ENCODE data around the gene PTPRC.
A peak's percentile ranks its signal among the peaks of the same experiment; 100 is the strongest.

PTPRC gene

DNA sequence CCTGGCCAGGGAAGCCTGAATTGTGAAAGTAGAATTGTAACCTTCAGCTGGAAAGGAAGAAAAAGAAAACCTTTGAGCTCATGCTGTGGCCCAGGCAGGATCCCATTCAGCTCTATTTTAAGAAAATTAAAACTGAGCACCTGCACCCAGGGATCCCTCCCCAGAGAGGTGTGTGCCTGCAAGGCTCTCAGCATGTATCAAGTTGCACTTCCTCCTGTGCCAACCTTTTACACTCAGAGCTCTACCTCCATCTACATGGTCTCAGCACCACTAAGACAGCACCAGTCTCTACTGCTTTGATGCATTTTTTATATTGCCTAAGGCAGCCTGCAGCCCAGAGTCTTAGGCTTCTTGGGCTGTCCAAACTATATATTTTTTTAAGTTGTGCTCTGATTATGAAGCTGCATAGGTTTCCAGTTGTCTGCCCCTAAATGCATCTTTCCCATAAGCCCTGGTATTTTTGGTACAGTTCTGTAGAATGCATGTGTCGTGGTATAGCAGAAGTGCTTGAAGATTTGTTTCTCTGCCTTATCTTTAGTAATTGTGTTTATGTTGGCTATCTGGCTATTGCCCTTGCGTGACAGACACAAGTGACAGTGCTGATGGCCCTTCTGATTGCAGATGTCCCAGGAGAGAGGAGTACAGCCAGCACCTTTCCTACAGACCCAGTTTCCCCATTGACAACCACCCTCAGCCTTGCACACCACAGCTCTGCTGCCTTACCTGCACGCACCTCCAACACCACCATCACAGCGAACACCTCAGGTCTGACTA, 63.1 kb downstream of the PTPRC start:
- DNase-seq (ENCODE audit: low spot score), result no peak

DNA sequence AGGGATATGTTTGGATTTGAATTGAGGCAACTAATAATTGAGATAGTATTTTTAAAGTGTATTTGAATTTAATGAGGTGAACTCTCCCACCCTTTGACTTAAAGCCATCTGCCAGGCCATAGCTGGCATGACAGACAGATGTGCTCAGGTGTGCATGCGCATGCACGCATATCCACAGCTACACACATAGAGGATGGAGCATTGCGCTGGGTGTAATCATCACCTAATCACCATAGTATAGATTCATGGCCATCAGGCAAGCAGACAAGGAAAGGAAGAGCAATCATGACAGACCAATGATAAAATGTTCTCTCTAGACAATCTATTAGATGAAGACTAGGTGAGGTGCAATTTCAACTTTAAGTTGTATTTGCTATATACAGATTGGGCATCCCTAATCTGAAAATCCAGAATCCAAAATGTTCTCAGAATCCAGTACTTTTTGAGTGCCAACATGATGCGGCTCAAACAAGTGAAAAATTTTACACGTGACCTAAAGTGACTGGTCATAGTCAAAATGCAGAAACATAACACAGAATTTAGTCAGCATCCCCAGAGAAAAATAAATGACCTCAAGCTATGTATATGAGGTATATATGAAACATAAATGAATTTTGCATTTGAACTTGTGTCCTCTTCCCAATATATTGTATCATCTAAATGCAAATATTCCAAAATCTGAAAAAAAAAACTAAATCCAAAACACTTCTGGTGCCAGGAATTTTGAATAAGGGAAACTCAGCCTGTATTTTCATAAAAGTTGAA, 70.1 kb downstream of the PTPRC start:
- no peak for DNase-seq (ENCODE audit: low spot score)

DNA sequence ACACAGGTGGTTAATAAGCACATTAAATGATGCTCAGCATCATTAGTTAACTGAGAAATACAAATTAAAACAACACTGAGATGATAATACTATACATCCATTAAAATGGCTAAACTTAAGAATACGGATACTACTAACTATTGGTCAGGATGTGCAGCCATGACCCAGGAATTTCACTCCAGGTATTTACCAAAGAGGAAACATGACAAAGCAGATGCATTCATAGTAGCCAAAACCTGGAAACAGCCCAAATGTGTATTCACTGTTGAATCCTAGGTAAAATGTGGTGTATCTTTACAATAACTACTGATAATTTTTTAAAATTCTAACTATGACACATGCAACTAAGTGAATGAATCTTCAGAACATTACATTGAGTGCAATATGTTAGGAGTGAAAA, 73.0 kb downstream of the PTPRC start:
- DNase-seq (ENCODE audit: low spot score), result no peak

DNA sequence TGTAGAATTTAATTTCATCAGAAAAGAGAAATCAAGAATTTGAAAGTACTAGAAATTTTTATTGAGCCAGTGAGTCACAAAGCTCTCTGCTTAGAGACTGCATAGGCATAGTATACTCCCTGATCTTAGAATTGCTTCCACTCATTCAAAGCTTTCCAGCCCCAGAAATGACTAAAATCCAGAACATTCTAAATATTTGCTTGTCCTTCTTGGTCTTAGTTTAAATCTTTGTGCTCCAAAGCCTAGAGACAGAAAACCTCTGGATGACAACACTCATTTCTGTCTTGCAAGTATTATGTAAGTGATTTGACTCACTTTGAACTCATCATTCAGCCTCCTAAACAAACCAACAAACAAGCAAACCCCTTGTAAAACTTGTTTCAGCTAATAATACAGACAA, 74.2 kb downstream of the PTPRC start:
- peak; percentile 44 for DNase-seq (ENCODE audit: low spot score)

DNA sequence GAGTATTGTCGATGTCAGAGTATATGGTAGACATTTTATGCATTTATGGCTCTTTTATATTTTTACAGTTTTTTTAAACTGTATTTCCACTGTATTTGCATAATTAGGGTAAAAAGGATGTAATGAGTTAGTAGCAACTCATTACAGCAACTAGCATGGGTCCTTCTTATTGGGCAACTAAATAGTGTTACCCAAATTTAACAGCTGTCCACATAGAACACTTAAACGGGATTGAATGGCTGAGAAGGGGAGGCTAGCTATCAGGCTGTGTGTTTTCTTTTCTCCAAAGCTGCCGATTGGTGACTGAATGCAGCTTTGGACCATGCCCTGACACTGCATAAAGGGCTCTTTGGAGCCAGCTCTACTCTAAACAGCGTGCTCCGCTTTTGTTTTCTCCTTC, 75.4 kb downstream of the PTPRC start:
- no peak for DNase-seq (ENCODE audit: low spot score)

DNA sequence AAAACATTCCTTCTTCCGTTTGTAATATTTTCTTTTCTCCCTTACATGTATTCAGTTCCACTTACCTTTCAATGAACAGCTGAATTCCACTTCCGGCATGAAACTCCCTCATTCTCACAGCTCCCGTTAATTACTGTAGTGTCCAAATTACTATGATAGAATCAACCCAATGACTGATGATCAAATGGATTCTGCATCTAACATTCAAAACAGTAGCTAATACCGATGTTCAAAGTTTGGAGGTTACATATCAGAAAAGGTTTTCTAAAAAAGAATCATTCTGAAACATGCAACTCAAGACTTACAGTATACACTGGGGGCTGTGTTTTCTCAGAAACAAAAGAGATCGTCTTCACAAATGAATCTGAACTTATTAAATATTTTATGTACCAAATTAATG, 77.2 kb downstream of the PTPRC start:
- DNase-seq (ENCODE audit: low spot score), result no peak

DNA sequence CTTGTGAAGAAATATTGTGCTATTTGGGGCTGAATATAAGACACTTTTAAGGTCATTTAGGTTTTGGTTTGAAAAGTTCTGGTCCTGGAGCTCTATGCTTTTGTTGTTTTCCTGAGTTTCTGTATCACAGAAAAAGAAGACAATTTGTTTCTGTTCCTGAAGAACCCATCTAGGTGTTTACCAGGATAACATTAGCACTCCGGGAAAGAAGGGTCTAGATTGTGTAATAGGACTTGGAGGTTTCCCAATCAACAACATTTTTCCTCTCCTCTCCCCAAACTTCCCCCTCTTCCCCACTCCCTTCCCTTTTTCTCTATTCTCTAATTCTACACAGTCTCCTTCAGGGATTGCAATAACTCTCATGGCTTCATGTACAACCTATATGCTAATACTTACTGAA, 78.7 kb downstream of the PTPRC start:
- no peak for DNase-seq (ENCODE audit: low spot score)

DNA sequence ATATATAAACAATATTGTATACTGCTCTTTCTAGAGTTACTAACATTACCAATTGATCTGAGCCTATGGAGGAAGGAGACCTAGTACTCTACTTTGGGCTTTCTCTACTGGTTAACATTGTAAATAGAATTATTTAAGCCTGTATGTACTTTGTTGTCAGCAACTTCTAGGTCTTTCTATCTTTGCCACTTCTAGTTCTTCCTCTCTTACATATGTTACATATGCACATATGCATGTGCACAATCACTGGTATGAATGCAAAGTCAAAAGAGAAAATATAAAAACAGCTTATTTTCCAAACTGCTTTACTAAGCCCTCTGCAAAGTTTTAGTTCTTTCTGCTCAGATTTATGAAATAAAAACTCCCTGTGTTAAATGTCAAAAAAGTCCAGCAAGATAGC, 84.3 kb downstream of the PTPRC start:
- DNase-seq (ENCODE audit: low spot score), result no peak

DNA sequence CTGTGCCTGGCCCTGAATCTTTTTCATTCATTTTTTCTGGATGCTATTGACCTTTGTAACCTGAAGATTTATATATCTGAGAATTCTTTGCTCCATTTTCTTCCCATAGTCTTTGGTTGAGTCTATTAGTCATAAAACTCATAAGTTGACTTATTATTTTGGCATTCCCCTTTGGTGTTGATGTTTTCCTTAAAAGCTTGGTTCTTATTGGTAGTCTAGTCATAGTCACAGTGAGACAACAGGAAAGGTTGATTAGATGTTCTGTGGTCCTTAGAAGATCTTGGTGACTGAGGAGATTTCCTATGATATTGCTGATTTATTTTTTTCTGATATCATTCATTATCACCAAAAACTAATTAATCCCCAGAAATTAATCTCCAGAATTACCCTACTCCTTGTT, 86.2 kb downstream of the PTPRC start:
- DNase-seq (ENCODE audit: low spot score), result no peak

DNA sequence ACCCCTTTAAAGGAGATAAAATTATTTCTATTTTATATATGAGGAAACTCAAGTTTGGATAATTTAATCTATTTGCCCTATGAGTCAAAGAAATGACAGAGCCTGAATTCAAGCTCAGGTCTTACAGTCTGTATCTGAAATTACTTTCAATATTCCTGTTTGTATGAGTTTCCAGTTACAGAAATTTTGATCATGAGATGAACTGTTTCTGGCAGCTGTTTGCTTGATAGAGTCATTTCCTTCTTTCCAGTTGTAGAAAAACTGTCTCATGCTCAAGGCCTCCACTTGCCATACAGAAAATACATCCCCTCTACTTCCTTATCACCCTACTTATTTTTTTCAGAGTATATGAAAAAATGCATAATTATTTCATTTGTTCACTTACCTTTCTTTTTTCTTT, 87.6 kb downstream of the PTPRC start:
- peak; percentile 46 for DNase-seq (ENCODE audit: low spot score)

DNA sequence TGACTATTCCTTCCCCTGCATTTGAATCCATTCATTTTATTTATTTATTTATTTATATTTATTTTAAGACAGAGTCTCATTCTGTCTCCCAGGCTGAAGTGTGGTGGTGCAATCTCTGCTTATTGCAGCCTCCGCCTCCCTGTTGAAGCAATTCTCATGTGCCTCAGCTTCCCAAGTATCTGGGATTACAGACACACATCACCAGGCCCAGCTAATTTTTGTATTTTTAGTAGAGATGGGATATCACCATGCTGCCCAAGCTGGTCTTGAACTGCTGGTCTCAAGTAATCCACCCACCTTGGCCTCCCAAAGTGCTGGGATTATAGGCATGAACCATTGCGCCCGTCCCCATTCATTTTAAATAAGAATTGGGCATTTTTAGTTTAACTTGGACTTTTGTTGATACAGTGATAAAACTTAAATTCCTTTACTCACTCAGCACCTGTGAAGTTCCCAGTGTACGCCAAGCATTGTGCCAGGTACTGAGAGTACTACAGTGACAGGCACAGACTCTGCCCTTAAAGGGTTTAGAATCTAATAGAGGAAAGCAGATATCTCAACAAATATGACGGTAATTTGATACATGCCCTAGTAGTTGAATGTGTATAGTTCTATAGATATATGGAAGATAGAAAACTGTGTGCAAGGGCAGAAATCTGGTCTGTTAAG, 90.5 kb downstream of the PTPRC start:
- DNase-seq (ENCODE audit: low spot score), result no peak

DNA sequence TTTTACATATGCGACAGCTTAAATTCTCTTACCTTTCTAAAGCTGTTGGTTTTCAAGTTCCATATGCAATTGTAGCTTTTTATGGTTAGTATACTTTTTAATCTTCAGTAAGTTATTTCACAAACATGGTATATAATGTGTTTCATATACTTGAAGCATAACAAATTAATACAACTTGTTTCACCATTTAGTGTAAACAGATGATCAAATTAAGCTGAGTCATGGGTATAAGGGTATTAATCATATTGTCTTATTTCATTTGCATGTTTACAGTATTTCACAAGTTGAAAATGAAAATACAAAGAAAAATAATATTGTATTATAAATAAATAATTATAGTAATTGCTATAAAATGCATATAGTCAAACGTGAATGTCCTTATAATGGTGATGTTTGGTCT, 92.1 kb downstream of the PTPRC start:
- no peak for DNase-seq (ENCODE audit: low spot score)

DNA sequence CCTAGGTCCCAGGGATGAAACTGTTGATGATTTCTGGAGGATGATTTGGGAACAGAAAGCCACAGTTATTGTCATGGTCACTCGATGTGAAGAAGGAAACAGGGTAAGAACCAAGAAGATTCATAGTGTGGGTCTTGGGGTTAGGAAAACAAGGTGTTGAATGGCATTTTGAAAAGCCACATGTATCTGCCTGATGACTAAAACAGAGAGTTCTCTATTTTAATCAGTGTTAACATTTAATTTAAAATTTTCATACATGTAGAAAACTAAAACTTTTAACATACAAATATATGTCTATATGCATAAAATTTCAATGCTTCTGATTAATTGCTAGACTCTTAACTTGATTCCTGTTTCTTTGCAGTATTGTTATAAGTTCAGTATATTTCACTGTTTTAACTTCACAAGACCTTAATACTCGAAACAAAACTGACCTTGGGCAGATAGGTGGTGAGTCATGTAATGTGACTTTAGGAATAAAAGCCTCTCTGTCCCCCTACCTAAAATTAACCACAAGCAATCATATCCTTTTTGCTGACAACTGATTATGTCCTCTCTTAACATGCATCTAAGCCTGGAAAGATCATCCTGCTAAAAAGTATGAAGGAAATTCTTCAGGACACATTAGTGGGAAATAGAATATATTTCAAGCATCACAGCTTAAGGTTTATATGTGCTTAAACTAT, 95.6 kb downstream of the PTPRC start:
- DNase-seq (ENCODE audit: low spot score), result no peak

DNA sequence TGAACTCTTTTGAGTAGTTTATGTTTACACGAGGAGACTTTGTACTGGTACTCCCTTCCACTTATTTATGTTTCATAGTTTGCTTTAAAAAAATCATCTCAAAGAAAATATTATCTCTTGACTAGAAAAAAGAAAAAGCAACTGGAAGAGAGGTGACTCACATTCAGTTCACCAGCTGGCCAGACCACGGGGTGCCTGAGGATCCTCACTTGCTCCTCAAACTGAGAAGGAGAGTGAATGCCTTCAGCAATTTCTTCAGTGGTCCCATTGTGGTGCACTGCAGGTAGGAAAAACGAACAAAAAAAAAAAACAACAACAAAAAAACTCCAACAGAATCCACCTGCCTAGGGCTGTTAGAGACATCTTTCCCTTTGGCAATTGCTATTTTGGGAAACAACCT, 102.9 kb downstream of the PTPRC start:
- DNase-seq (ENCODE audit: low spot score), result peak; percentile 22

DNA sequence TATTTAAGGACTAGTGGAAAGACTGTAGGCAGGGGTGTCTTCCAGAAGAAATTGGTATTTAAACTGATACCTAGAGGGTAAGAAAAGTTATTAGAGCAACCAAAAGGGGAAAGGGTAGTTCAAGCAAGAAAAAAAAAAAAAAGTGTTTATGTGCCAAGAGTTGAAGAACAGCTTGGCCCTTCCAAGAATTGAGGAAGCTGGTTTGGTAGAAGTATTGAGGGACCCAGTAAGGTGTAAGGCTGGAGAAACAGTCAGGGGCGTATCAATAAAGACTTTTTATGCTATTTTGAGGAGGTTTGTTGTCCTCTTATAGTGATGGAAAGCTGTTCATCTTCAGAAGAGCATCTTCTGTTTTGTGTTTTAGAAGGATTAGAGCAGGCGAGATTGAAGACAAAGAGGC, 108.3 kb downstream of the PTPRC start:
- no peak for DNase-seq (ENCODE audit: low spot score)

DNA sequence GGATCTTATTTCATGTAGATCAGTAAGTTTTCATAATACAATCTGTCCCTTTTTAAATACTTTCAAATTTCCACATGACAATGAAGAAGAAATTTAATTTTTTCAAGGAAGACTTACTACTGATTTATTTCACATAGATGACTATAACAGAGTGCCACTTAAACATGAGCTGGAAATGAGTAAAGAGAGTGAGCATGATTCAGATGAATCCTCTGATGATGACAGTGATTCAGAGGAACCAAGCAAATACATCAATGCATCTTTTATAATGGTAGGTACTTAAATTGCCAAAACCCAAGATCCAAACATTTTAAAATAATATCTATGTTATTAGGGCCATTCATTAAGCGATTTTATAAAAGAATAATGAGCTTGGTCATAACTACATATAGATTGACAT, 110.4 kb downstream of the PTPRC start:
- DNase-seq (ENCODE audit: low spot score), result no peak

DNA sequence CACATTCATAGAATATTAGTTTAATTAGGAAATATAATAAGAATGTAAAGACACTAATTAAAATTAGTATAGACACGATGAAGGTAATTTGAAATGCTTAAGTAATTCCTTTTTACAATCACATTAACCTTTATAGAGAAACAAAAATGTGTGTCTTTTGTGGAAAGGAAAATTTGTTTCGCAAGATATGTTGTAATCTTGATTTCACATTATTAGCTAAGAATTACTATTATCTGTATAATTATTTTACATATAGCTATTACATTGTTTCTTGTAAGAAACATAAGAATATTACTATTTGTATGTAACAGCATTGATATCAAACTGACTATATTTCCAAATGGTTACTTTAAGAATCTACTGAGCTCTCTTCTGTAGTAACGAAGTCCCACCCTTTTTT, 111.2 kb downstream of the PTPRC start:
- no peak for DNase-seq (ENCODE audit: low spot score)

DNA sequence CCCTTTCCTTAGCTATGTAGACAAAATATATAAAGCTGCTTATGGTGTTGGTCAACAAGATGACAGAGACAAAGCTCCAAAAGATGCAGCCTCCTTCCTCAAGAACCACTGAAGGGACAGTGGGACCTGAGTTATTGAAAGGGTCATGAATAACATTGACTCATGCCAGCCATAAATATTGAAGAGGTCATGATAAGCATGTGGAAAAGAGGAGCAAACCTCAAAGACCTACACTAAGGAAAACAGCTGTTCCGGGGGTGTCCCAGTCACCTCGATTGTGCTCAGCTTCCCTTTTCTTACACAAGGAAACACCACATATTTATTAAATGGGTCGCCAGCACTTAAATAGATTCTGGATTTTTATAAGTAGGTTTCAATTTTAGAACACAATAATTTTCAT, 112.9 kb downstream of the PTPRC start:
- DNase-seq (ENCODE audit: low spot score), result no peak

DNA sequence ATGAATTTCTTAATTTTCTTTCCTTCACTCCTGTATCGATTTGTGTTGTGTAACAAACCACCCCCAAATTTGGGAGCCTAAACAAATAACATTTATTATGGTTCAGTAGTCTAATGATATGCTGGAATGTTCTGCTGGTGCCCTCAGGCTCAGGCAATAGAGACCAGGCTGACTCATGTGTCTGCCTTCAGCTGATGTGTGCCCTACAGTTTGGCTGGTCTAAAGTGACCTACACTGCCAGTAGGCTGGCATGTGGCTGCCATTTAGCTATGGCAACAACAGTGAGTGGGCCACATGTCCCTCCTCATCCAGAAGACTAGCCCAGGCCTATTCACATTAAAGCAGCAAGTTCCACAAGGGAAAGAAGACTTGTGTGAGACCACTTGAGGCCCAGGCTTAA, 115.8 kb downstream of the PTPRC start:
- DNase-seq (ENCODE audit: low spot score), result no peak

DNA sequence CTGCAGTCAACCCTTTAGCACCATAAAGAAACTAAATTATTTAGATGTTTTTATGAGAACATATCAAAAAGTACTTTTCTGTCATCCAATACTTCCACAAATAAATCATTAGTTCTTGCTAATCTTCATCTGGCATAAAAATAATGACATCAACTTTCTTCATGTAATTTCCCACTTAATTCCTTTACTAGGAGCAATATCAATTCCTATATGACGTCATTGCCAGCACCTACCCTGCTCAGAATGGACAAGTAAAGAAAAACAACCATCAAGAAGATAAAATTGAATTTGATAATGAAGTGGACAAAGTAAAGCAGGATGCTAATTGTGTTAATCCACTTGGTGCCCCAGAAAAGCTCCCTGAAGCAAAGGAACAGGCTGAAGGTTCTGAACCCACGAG, 116.9 kb downstream of the PTPRC start:
- no peak for DNase-seq (ENCODE audit: low spot score)

DNA sequence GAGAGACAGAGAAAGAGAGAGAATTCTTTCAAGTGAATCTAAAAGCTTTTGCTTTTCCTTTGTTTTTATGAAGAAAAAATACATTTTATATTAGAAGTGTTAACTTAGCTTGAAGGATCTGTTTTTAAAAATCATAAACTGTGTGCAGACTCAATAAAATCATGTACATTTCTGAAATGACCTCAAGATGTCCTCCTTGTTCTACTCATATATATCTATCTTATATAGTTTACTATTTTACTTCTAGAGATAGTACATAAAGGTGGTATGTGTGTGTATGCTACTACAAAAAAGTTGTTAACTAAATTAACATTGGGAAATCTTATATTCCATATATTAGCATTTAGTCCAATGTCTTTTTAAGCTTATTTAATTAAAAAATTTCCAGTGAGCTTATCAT, 117.6 kb downstream of the PTPRC start:
- DNase-seq (ENCODE audit: low spot score), result no peak

DNA sequence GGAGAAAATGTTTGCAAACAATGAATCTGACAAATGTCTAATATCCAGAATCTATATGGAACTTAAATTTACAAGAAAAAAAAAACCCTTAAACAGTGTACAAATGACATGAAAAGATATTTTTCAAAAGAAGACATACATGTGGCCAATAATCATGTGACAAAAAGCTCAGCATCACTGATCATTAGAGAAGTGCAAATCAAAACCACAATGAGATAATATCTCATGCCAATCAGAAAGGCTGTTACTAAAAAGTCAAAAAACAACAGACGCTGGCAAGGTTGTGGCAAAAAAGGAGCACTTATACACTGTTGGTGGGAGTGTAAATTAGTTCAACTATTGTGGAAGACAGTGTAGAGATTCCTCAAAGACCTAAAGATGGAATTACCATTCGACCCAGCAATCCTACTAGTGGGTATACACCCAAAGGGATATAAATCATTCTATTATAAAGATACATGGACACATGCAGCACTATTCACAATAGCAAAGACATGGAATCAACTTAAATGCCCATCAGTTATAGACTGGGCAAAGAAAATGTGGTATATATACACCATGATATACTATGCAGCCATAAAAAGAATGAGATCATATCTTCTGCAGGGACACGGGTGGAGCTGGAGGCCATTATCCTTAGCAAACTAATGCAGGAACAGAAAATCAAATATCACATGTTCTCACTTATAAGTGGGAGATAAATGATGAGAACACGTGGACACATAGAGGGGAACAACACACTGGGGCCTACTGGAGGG, 123.2 kb downstream of the PTPRC start:
- no peak for DNase-seq (ENCODE audit: low spot score)

All from GM03348 (cell line).